Endothelial cell (in vitro differentiated cells): Measurements from ENCODE around the gene GDPD1. TPM values are rescaled to one million over a fixed set of nuclear protein-coding genes. Genes with fewer than 3 reads are reported as not detected.

Source experiments
- DNase-seq: peaks from one replicate; pipeline ENCODE4 v3.0.0; 2021; ENCODE audit warnings: low spot score
- H3K27ac Mint-ChIP-seq: one replicate; pipeline ENCODE4 v1.8.0; 2021; ENCODE audit warnings: mixed read lengths, inconsistent platforms; ENCODE audit not compliant: unreplicated experiment
- H3K27me3 Mint-ChIP-seq: one replicate; pipeline ENCODE4 v1.8.0; 2021; ENCODE audit warnings: mild to moderate bottlenecking, moderate library complexity, mixed read lengths, inconsistent platforms; ENCODE audit not compliant: unreplicated experiment
- H3K36me3 Mint-ChIP-seq: one replicate; pipeline ENCODE4 v1.8.0; 2021; ENCODE audit warnings: mild to moderate bottlenecking, low read depth, mixed read lengths, inconsistent platforms; ENCODE audit not compliant: unreplicated experiment
- H3K4me1 Mint-ChIP-seq: one replicate; pipeline ENCODE4 v1.8.0; 2021; ENCODE audit warnings: mild to moderate bottlenecking, mixed read lengths, inconsistent platforms; ENCODE audit not compliant: unreplicated experiment
- H3K4me3 Mint-ChIP-seq: one replicate; pipeline ENCODE4 v1.8.0; 2021; ENCODE audit warnings: mild to moderate bottlenecking, mixed read lengths, inconsistent platforms; ENCODE audit not compliant: unreplicated experiment
- H3K9me3 Mint-ChIP-seq: one replicate; pipeline ENCODE4 v1.8.0; 2021; ENCODE audit warnings: mixed read lengths, inconsistent platforms; ENCODE audit not compliant: unreplicated experiment
- CTCF ChIP-seq: fragments of 200-600 bp; sonication (generic); IDR thresholded peaks from one replicate; pipeline ENCODE4 v1.5.0; 2021; ENCODE audit warnings: antibody characterized with exemption; ENCODE audit not compliant: unreplicated experiment
- total RNA-seq: library from RNA; stranded (reverse); fragmentation: NEBNext Ultra II Directional; extraction: Animal tissue kit (Norgen Biotek cat#: 25700); gene quantifications from one replicate; pipeline ENCODE4 v1.2.1, GENCODE V29; 2021; ENCODE audit not compliant: unreplicated experiment

GDPD1 gene
- total RNA-seq, 1 donor from 2014 or later = 3.1 TPM

- no peaks in the 10 kb centered on the region for H3K9me3 Mint-ChIP-seq
- no peaks in the 10 kb centered on the region for H3K4me1 Mint-ChIP-seq
- no peaks in the 10 kb centered on the region for H3K36me3 Mint-ChIP-seq
- TF ChIP-seq CTCF = no peak
- peaks cover 7% of the 10 kb centered on the region for H3K27me3 Mint-ChIP-seq
- H3K4me3 Mint-ChIP-seq = no peak overlapping the region
- no peak overlapping the region for H3K27ac Mint-ChIP-seq
- no peak for DNase-seq
These were observed 33.5 kb upstream of the GDPD1 start for GRCh38 chr17:59186850-59187249.

GRCh38 chr17:59190806-59191205, 29.5 kb upstream of the GDPD1 start:
- Mint-ChIP-seq H3K9me3 (no peaks in the 10 kb centered on the region), H3K4me3 (no peak overlapping the region), H3K27ac (no peak overlapping the region), H3K27me3 (no peaks in the 10 kb centered on the region), H3K4me1 (no peaks in the 10 kb centered on the region), H3K36me3 (peaks cover 3% of the 10 kb centered on the region)
- no peak for TF ChIP-seq CTCF
- DNase-seq = no peak

GRCh38 chr17:59193336-59193862, 26.9 kb upstream of the GDPD1 start:
- H3K27ac Mint-ChIP-seq = no peak overlapping the region

GRCh38 chr17:59199398-59199797, 20.9 kb upstream of the GDPD1 start:
- TF ChIP-seq CTCF = no peak
- H3K4me1 Mint-ChIP-seq = no peaks in the 10 kb centered on the region

More at GRCh38 chr17:59193336-59193862, 26.9 kb upstream of the GDPD1 start:
- H3K36me3 Mint-ChIP-seq = peaks cover 3% of the 10 kb centered on the region
- H3K4me3 Mint-ChIP-seq = no peak overlapping the region
- DNase-seq = no peak
- no peaks in the 10 kb centered on the region for H3K4me1 Mint-ChIP-seq
- no peaks in the 10 kb centered on the region for H3K9me3 Mint-ChIP-seq
- no peak for TF ChIP-seq CTCF
- H3K27me3 Mint-ChIP-seq = no peaks in the 10 kb centered on the region

GRCh38 chr17:59202320-59202719, 18.0 kb upstream of the GDPD1 start:
- no peak overlapping the region for H3K27ac Mint-ChIP-seq
- no peak for DNase-seq
- H3K9me3 Mint-ChIP-seq = no peaks in the 10 kb centered on the region
- no peak for TF ChIP-seq CTCF
- no peaks in the 10 kb centered on the region for H3K4me1 Mint-ChIP-seq
- no peaks in the 10 kb centered on the region for H3K27me3 Mint-ChIP-seq
- peaks cover 10% of the 10 kb centered on the region for H3K36me3 Mint-ChIP-seq
- H3K4me3 Mint-ChIP-seq = no peak overlapping the region

More at GRCh38 chr17:59199398-59199797, 20.9 kb upstream of the GDPD1 start:
- Mint-ChIP-seq H3K4me3 (no peak overlapping the region), H3K27me3 (no peaks in the 10 kb centered on the region), H3K36me3 (peaks cover 10% of the 10 kb centered on the region), H3K9me3 (no peaks in the 10 kb centered on the region), H3K27ac (no peak overlapping the region)
- no peak for DNase-seq
